ENCODE data around the gene TCERG1L. TPM values are rescaled to one million over a fixed set of nuclear protein-coding genes. Genes with fewer than 3 reads are reported as not detected.

The TCERG1L gene
- total RNA-seq, 2 donors from 2014 or later = not detected

DNA sequence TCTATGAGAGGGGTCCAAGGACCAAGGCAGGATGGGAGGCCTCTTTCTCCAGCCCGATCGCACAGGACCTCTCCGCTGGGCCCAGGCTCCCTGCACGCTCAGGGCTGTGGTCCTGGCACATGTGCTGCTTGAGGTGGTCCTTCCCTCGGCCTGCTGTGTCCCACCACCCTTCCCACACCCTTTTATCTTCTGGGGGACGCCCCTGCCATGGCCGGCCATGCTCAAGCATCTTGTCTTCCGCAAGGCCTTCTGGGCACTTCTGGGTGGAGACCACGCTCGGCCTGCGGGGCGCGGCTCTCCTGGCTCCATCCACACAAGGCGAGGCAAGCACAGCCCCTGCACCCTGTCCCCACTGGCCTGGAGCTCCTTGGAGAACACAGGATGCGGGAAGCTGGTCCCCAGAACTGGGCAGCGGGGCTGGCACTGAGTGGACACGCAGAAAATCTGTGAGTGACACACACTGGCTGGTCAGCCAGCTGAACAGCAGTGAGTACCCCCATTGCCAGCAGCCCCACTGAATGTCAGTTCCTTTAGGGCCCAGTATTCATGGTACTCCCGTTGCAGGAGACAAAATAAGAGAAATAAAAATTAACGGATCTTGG lies 115.9 kb downstream of the TCERG1L start:
- H3K36me3 Mint-ChIP-seq (ENCODE audit: low read depth) = no peaks in the 10 kb centered on the region

DNA sequence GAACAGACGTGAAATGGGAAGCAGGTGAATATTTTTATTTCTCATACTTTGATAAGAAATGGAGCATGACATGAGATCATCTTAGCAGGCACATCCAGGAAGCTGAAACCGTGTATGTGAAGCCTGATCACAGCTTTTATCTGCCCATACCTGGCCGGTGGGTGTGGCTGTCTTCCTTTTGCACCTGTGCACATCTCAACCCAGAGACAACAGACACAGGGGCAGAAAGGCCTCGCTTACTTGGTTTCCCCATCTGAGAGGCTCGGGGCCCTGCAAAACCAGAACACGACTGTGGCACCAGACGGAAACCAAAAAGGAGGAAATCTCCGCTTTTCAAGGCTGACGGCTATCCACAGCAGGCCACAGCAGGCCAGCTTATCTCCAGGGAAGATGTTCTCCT lies 116.4 kb downstream of the TCERG1L start:
- H3K36me3 Mint-ChIP-seq (ENCODE audit: low read depth) = no peaks in the 10 kb centered on the region
- no peak overlapping the region for H3K27ac Mint-ChIP-seq
- H3K27me3 Mint-ChIP-seq = no peaks in the 10 kb centered on the region
- DNase-seq (no peak), ATAC-seq (no peak)
- H3K4me1 Mint-ChIP-seq = no peaks in the 10 kb centered on the region
- no peaks in the 10 kb centered on the region for H3K9me3 ChIP-seq (ENCODE audit: control insufficient read depth, low read length, poor library complexity, severe bottlenecking)
- H3K4me3 Mint-ChIP-seq = no peak overlapping the region

More for the DNA sequence above, 115.9 kb downstream of the TCERG1L start:
- Mint-ChIP-seq H3K27ac (no peak overlapping the region), H3K4me1 (no peaks in the 10 kb centered on the region), H3K4me3 (no peak overlapping the region), H3K27me3 (no peaks in the 10 kb centered on the region)
- ATAC-seq (no peak), DNase-seq (no peak)
- no peaks in the 10 kb centered on the region for H3K9me3 ChIP-seq (ENCODE audit: control insufficient read depth, low read length, poor library complexity, severe bottlenecking)

DNA sequence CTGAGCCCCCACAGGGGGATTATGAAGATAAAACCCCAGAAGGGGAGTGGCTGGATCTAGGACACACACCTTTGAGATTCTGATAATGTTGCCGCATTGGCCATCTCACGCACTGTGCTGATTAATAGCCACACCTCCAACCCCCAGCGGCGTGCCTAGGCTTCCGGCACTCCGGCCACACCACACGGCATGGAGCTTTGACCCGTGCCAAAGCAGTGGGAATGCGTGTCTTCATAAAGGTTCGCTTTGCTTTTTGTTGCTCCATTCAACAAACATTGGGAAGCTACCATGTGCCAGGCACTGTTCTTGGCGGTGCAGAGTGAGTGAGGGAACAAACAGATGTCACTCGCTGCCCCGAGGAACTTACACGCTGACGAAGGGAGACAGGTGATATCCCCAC lies 117.6 kb downstream of the TCERG1L start:
- no peaks in the 10 kb centered on the region for H3K4me1 Mint-ChIP-seq
- no peaks in the 10 kb centered on the region for H3K27me3 Mint-ChIP-seq
- ATAC-seq = no peak
- no peak for DNase-seq
- H3K4me3 Mint-ChIP-seq = no peak overlapping the region
- H3K27ac Mint-ChIP-seq = no peak overlapping the region
- no peaks in the 10 kb centered on the region for H3K36me3 Mint-ChIP-seq (ENCODE audit: low read depth)
- no peaks in the 10 kb centered on the region for H3K9me3 ChIP-seq (ENCODE audit: control insufficient read depth, low read length, poor library complexity, severe bottlenecking)

DNA sequence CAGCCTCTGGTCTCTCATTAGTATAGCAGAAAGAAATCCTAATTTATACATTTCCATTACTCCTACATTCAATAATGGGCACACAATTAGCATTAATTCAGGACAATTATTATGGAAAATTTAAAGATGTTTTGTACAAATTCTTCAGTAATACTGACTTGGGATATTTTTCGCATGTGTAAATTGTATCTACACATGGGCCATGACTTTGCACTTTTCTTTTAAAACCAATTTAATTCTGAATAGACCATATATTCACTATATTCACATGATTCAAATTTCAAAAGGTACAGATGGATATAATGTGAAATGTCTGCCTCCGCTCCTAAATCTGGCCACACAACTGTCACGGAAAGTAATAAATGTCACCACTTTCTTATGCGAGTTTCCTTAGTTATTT lies 123.0 kb downstream of the TCERG1L start:
- Mint-ChIP-seq H3K27ac (no peak overlapping the region), H3K36me3 (ENCODE audit: low read depth) (no peaks in the 10 kb centered on the region), H3K4me3 (no peak overlapping the region), H3K4me1 (no peaks in the 10 kb centered on the region), H3K27me3 (peaks cover 7% of the 10 kb centered on the region)
- DNase-seq (no peak), ATAC-seq (no peak)
- no peaks in the 10 kb centered on the region for H3K9me3 ChIP-seq (ENCODE audit: control insufficient read depth, low read length, poor library complexity, severe bottlenecking)

DNA sequence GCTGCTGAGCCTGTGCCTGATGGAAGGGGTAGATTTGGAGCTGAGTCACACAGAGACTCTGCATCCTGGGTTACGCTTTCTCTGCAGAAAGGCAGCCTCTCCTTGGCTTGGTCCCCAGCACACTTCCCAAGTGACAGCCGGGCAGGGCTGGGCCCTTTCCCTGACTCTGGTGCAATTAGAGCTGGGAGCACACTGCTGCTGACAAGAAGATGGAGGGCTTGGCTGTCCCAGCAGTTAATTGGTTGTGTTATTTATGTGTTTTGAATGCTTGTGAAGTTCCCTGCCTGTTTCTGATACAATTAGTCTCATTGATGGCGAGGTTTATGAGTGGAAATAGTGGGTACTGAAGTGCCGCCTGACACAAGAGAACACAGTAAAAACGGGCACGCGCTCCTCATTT lies 123.6 kb downstream of the TCERG1L start:
- no peak overlapping the region for H3K4me3 Mint-ChIP-seq
- no peak for DNase-seq
- H3K4me1 Mint-ChIP-seq = no peaks in the 10 kb centered on the region
- H3K9me3 ChIP-seq (ENCODE audit: control insufficient read depth, low read length, poor library complexity, severe bottlenecking) = no peaks in the 10 kb centered on the region
- H3K36me3 Mint-ChIP-seq (ENCODE audit: low read depth) = no peaks in the 10 kb centered on the region
- H3K27me3 Mint-ChIP-seq = peaks cover 7% of the 10 kb centered on the region
- H3K27ac Mint-ChIP-seq = no peak overlapping the region
- no peak for ATAC-seq

DNA sequence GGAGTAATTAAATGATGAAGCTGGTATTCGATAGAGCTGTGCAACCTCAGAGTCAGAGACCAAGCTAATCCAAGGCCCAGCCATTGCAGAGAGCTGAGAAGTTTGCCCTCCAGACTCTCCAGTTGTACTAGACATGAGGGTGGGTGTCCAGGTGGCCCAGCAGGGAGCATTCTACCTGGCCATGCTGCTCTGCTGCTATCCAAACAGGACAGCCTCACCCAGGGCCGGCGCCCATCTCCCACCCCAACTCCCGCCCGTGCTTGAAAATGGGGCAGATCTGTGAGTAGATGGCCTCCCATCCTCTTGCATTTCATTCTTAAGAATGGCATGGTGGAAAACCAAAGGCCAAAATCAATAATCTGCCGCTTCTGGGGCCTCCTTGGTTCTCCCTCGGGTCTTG lies 124.2 kb downstream of the TCERG1L start:
- no peaks in the 10 kb centered on the region for H3K36me3 Mint-ChIP-seq (ENCODE audit: low read depth)
- H3K4me1 Mint-ChIP-seq = no peaks in the 10 kb centered on the region
- no peak for ATAC-seq
- peaks cover 7% of the 10 kb centered on the region for H3K27me3 Mint-ChIP-seq
- DNase-seq = no peak
- H3K9me3 ChIP-seq (ENCODE audit: control insufficient read depth, low read length, poor library complexity, severe bottlenecking) = no peaks in the 10 kb centered on the region
- H3K27ac Mint-ChIP-seq = no peak overlapping the region
- no peak overlapping the region for H3K4me3 Mint-ChIP-seq

DNA sequence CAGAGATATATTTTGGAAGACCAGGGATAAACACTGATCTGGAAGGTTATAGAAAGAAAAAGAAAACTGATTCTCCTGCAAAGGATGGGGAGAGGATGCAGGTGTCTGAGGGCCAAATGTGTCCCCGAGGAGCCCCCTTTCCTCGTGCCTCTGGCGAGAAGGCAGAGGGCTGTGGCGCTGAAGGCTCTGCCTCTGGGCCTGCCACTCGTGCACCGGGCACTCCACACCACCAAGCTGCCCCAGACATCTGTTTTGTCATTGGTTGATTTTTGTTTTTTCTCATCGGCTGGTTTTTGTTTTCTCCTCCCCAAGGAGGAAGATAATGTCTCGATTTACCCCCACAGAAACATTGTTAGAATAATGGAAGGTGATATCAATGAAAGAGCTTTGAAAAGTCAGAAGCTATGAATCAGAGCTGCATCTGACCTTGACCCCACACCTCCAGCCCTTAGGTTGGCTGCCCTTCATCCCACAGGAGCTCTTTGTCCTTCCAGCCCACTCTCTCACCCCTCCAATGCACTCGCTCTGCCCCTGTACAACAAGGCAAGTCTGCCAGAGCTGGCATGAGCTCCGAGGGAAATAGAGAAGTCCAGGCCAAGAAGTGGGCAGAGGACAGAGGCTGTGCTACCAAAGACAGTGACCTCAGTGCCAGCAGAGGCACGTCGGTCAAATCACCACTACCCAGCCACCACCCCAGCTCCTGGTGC lies 124.8 kb downstream of the TCERG1L start:
- no peak overlapping the region for H3K27ac Mint-ChIP-seq
- H3K36me3 Mint-ChIP-seq (ENCODE audit: low read depth) = no peaks in the 10 kb centered on the region
- DNase-seq = no peak
- H3K9me3 ChIP-seq (ENCODE audit: control insufficient read depth, low read length, poor library complexity, severe bottlenecking) = no peaks in the 10 kb centered on the region
- H3K4me1 Mint-ChIP-seq = no peaks in the 10 kb centered on the region
- no peak for ATAC-seq
- H3K27me3 Mint-ChIP-seq = peaks cover 7% of the 10 kb centered on the region
- H3K4me3 Mint-ChIP-seq = no peak overlapping the region

DNA sequence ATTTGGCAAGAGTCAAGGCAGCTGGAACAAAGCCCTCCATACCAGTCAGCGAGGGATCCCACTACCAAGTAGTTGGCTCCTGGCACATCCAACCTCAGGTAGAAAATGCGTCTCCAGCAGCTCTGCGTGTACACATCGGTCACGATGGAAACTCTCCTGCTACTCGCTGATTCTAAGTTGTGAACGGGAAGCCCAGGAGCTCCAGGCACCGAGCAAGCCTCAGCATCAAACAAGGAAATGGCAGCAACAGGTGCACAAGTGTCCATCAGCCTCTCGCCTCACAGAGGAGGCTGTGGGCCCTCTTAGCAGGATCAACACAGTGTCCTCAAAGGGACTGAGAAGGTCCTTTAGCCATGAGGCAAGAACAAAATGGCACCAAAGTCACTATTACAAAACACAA lies 127.0 kb downstream of the TCERG1L start:
- Mint-ChIP-seq H3K36me3 (ENCODE audit: low read depth) (no peaks in the 10 kb centered on the region), H3K27ac (no peak overlapping the region), H3K4me3 (no peak overlapping the region), H3K4me1 (no peaks in the 10 kb centered on the region), H3K27me3 (peaks cover 7% of the 10 kb centered on the region)
- H3K9me3 ChIP-seq (ENCODE audit: control insufficient read depth, low read length, poor library complexity, severe bottlenecking) = no peaks in the 10 kb centered on the region
- no peak for DNase-seq
- no peak for ATAC-seq

DNA sequence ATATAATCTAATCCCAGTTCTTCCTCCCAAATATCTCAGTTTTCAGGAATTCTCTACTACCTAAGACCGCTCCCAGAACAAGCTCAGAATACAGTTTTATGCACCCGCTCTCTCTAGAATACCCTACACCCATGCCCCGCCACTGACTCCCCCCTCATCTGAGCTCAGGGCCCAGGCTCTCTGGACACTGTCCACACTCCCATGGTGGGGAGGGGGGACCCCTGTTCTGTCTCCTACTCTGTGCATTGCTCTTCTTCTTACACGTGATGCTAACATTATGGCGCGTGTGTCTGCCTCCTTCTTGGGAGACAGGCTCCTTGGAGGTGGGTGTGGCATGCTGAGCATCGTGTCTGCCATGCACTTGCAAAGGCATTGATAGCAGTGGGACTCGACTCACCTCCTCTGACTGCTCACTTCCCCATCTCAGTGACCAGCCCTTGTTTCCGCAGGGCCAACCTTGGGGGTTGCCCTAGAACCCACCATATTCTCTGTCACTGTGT lies 127.9 kb downstream of the TCERG1L start:
- ATAC-seq (no peak), DNase-seq (no peak)
- no peak overlapping the region for H3K27ac Mint-ChIP-seq
- H3K27me3 Mint-ChIP-seq = peaks cover 7% of the 10 kb centered on the region
- no peaks in the 10 kb centered on the region for H3K36me3 Mint-ChIP-seq (ENCODE audit: low read depth)
- H3K4me3 Mint-ChIP-seq = no peak overlapping the region
- no peaks in the 10 kb centered on the region for H3K4me1 Mint-ChIP-seq
- H3K9me3 ChIP-seq (ENCODE audit: control insufficient read depth, low read length, poor library complexity, severe bottlenecking) = no peaks in the 10 kb centered on the region

DNA sequence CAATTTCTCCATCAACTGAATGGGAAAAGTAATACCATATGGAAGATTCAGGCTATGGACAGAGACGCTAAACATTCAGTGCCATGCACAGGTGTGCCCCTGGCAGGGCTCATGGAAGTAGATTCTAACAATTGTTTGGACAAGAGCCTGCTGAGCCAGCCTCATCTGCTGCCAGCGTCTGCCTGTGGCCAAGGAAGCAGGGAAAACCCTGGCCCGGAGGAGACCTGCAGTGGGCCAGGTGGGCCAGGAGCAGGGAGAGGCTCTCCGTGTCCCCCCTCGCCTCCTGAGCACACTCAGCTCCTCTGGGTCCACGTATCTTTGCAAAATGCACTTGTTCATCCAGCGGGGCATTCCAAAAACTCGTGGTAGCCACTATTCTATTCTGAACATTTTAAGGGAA lies 130.1 kb downstream of the TCERG1L start:
- Mint-ChIP-seq H3K4me3 (no peak overlapping the region), H3K27ac (no peak overlapping the region), H3K36me3 (ENCODE audit: low read depth) (no peaks in the 10 kb centered on the region), H3K27me3 (peaks cover 7% of the 10 kb centered on the region), H3K4me1 (no peaks in the 10 kb centered on the region)
- ATAC-seq = no peak
- H3K9me3 ChIP-seq (ENCODE audit: control insufficient read depth, low read length, poor library complexity, severe bottlenecking) = no peaks in the 10 kb centered on the region
- no peak for DNase-seq

DNA sequence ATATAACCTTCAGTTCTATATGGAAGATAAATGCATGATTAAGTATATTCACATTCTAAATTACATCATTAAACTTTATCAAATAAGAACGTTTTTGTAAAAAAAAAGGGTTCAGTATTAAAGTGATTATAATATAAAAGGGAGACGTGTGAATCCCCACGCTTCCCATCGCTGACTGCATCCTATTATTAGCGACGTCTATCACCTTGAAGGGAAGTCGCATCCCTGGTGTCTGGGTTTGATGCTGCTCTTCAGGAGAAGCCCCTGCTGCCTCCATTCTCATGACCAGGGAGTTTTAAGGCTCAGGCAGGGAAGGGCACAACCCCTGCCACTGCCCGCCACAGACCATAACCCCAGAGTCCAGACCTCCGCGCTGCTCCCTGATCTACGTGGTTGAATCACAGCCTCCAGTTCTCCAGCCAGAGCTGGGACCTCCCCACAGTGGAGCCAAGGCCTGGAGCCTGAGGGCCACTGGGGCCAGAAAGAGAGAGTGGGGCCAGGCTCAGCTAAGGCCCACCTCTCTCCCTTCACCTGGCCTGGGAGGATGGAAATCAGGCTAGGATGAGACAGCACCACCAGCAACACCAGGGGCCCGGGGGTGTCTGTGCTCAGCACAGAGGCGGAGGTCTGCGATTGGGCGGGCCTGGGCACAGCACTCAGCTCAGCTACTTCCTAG lies 130.6 kb downstream of the TCERG1L start:
- Mint-ChIP-seq H3K4me3 (no peak overlapping the region), H3K27me3 (peaks cover 7% of the 10 kb centered on the region), H3K27ac (no peak overlapping the region), H3K36me3 (ENCODE audit: low read depth) (no peaks in the 10 kb centered on the region), H3K4me1 (no peaks in the 10 kb centered on the region)
- ATAC-seq = no peak
- no peak for DNase-seq
- no peaks in the 10 kb centered on the region for H3K9me3 ChIP-seq (ENCODE audit: control insufficient read depth, low read length, poor library complexity, severe bottlenecking)

DNA sequence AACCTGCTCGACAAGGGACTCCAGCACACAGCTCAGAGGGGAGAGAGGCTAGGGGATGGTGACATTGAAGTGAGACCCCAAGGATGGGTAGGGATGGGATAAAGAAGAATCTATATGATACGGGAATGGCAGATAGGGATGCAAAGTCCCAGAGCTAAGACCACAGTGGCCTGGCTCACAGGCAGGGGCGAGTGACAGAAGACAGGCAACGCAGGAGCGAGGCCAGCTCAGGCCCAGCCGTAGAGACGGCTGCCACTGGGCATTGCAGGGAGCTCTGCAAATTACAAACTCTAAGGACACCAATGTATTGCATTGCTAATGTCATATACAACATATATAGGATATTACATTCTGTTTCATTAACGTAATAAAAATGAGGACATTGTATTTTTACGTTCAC lies 131.4 kb downstream of the TCERG1L start:
- no peak for ATAC-seq
- no peaks in the 10 kb centered on the region for H3K4me1 Mint-ChIP-seq
- H3K27ac Mint-ChIP-seq = no peak overlapping the region
- H3K4me3 Mint-ChIP-seq = no peak overlapping the region
- no peaks in the 10 kb centered on the region for H3K9me3 ChIP-seq (ENCODE audit: control insufficient read depth, low read length, poor library complexity, severe bottlenecking)
- no peak for DNase-seq
- no peaks in the 10 kb centered on the region for H3K36me3 Mint-ChIP-seq (ENCODE audit: low read depth)
- H3K27me3 Mint-ChIP-seq = peaks cover 7% of the 10 kb centered on the region

DNA sequence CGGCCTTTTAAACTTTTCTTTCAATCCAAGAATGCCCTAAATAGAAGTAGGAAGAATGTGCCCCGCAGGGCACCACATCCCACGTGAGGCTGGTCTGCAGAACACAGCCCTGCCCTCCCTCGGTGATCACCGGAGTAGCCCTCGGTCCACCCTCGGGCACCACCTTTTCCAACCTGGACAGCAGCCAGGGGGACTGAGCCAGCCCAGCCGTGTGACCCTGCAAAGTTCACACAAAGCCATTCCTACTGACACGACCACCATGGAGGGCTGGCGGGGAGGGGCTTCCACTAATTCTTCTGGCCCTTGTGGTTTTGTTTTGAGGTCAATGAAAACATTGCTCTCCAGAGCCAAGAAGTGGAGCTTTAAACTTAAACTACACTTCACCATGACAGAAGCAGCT lies 132.2 kb downstream of the TCERG1L start:
- Mint-ChIP-seq H3K27me3 (peaks cover 7% of the 10 kb centered on the region), H3K36me3 (ENCODE audit: low read depth) (no peaks in the 10 kb centered on the region), H3K27ac (no peak overlapping the region), H3K4me1 (no peaks in the 10 kb centered on the region), H3K4me3 (no peak overlapping the region)
- DNase-seq (no peak), ATAC-seq (no peak)
- no peaks in the 10 kb centered on the region for H3K9me3 ChIP-seq (ENCODE audit: control insufficient read depth, low read length, poor library complexity, severe bottlenecking)

All from T-helper 17 cell (primary cell).